ENCODE data around the gene SLC25A48. TPM values are rescaled to one million over a fixed set of nuclear protein-coding genes. Genes with fewer than 3 reads are reported as not detected.
"Not testable (repeated sequence)": the region's sequence is repeated elsewhere in the genome, so short reads cannot be mapped to it uniquely, and the experiment has no call there.

SLC25A48 gene
- total and polyA plus RNA-seq, 12 donors, result not detected

DNA sequence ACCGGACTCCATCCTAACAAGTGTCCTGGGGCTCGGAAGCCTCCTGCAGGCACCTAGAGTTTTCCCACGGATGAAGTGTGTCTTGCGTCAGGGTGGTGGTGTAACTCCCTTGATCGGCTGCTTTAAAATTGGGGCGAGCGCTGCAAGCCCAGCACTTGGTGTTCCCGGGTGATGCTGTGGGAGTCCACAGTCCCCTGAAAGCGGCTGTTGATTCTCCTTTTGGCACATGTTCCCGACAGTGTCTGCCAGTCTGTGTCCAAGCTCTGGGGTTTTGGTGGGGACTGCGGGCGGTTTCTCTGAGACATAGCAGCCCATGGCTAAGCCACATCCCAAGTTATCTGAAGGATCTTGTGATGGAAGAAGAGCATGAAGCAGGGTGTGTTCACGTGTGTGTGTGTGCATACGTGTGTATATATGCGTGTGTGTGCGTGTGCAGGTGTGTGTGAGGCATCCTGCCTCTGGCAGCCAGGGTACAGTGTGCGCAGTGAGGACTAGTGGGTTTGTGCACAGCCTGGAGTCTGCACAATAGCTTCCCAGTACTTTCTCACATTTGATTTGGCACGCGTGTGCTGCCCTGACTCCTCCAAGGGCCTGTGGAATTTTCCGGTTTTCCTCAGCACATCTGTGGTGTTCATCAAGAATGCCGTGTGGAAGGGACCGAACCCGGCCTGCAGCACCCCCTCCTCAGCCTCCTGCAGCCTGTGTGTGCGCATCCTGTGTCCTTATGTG is 16.9 kb downstream of the SLC25A48 start:
- no peak for DNase-seq
- Histone ChIP-seq H3K27me3 (no peaks in the 10 kb centered on the region), H3K36me3 (replicated peaks in 1 of 2) (no peaks in the 10 kb centered on the region), H3K4me1 (replicated peaks in 1 of 2) (no peaks in the 10 kb centered on the region), H3K4me3 (no peak overlapping the region), H3K27ac (no peak overlapping the region), H3K9me3 (replicated peaks in 1 of 3) (no peaks in the 10 kb centered on the region)
- intact Hi-C loops (cut with DNase I), result no loop called here
- no peak for TF ChIP-seq CTCF (IDR thresholded peaks at IDR 0.05)
- no peak for TF ChIP-seq POLR2A (IDR thresholded peaks at IDR 0.05)
- 80 to 83% (median 82%) methylated on average over 13 to 24 of the region's 24 CpGs for WGBS, 4 donors

GRCh38 chr5:135851915-135852845 is 17.7 kb downstream of the SLC25A48 start:
- Histone ChIP-seq H3K4me3 (no peak overlapping the region), H3K27ac (no peak overlapping the region), H3K36me3 (replicated peaks in 1 of 2) (no peaks in the 10 kb centered on the region), H3K4me1 (replicated peaks in 1 of 2) (no peaks in the 10 kb centered on the region), H3K27me3 (no peaks in the 10 kb centered on the region), H3K9me3 (replicated peaks in 1 of 3) (no peaks in the 10 kb centered on the region)
- intact Hi-C loops (cut with DNase I), result no loop called here
- 83 to 90% (median 88%) methylated on average over 31 to 34 of the region's 34 CpGs for WGBS, 4 donors
- TF ChIP-seq POLR2A (IDR thresholded peaks at IDR 0.05), result no peak
- TF ChIP-seq CTCF (IDR thresholded peaks at IDR 0.05), result no peak
- no peak for DNase-seq

- no peak overlapping the region for H3K27ac ChIP-seq
- WGBS, 4 donors, result 61 to 81% (median 65%) methylated on average over 2 of the region's 2 CpGs
- no peaks in the 10 kb centered on the region for H3K4me1 ChIP-seq (replicated peaks in 1 of 2)
- H3K27me3 ChIP-seq, result no peaks in the 10 kb centered on the region
- no peaks in the 10 kb centered on the region for H3K9me3 ChIP-seq (replicated peaks in 1 of 3)
- DNase-seq, result no peak
- no peak for TF ChIP-seq POLR2A (IDR thresholded peaks at IDR 0.05)
- no peak for TF ChIP-seq CTCF (IDR thresholded peaks at IDR 0.05)
- intact Hi-C loops (cut with DNase I), result no loop called here
- no peaks in the 10 kb centered on the region for H3K36me3 ChIP-seq (replicated peaks in 1 of 2)
- no peak overlapping the region for H3K4me3 ChIP-seq
Observed at GRCh38 chr5:135857630-135858311, 23.3 kb downstream of the SLC25A48 start.

DNA sequence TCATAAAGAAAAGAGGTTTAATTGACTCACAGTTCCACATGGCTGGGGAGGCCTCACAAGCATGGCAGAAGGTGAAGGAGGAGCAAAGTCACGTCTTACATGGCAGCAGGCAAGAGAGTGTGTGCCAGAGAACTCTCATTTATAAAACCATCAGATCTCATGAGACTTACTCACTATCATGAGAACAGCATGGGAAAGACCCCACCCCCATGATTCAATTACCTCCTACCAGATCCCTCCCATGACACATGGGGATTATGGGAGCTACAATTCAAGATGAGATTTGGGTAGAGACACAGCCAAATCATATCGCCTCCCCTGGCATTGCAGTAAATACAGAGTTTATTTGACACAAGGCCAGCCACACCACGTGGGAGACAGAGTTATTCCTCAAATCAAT is 24.7 kb downstream of the SLC25A48 start:
- H3K4me3 ChIP-seq; H3K4me1 ChIP-seq (replicated peaks in 1 of 2); H3K27me3 ChIP-seq; H3K27ac ChIP-seq; H3K36me3 ChIP-seq (replicated peaks in 1 of 2); intact Hi-C loops (cut with DNase I); DNase-seq; H3K9me3 ChIP-seq (replicated peaks in 1 of 3): not testable (repeated sequence)
- 60 to 68% (median 63%) methylated on average over 3 of the region's 3 CpGs for WGBS, 4 donors
